ENCODE measurements around the gene HORMAD2.
"Not testable (repeated sequence)": the region's sequence is repeated elsewhere in the genome, so short reads cannot be mapped to it uniquely, and the experiment has no call there.

Gene HORMAD2

GRCh38 chr22:30193031-30193775 is 112.9 kb downstream of the HORMAD2 start:
- FAIRE-seq: no peak

GRCh38 chr22:30195245-30196140 is 115.2 kb downstream of the HORMAD2 start:
- no peak for FAIRE-seq

- FAIRE-seq: peak; percentile 100
Observed at GRCh38 chr22:30196141-30196879, 116.0 kb downstream of the HORMAD2 start.

- no peak for FAIRE-seq
Observed at GRCh38 chr22:30196880-30197336, 116.6 kb downstream of the HORMAD2 start.

GRCh38 chr22:30197389-30197788 is 117.1 kb downstream of the HORMAD2 start:
- no peak for FAIRE-seq

GRCh38 chr22:30198152-30198825 is 118.0 kb downstream of the HORMAD2 start:
- no peak for FAIRE-seq

GRCh38 chr22:30198921-30199320 is 118.7 kb downstream of the HORMAD2 start:
- FAIRE-seq: no peak

GRCh38 chr22:30200905-30201304 is 120.6 kb downstream of the HORMAD2 start:
- not testable (repeated sequence) for FAIRE-seq

GRCh38 chr22:30201945-30202344 is 121.7 kb downstream of the HORMAD2 start:
- FAIRE-seq: no peak

GRCh38 chr22:30202531-30203006 is 122.3 kb downstream of the HORMAD2 start:
- FAIRE-seq: no peak

GRCh38 chr22:30204015-30204741 is 123.9 kb downstream of the HORMAD2 start:
- FAIRE-seq: no peak

GRCh38 chr22:30204742-30205111 is 124.5 kb downstream of the HORMAD2 start:
- FAIRE-seq: no peak

- FAIRE-seq: no peak
Observed at GRCh38 chr22:30205281-30206115, 125.2 kb downstream of the HORMAD2 start.

- FAIRE-seq: no peak
Observed at GRCh38 chr22:30206944-30207343, 126.7 kb downstream of the HORMAD2 start.

- FAIRE-seq: peak; percentile 66
Observed at GRCh38 chr22:30208631-30209603, 128.7 kb downstream of the HORMAD2 start.

GRCh38 chr22:30209642-30210041 is 129.4 kb downstream of the HORMAD2 start:
- FAIRE-seq: no peak

- FAIRE-seq: peak; percentile 97
Observed at GRCh38 chr22:30210235-30210909, 130.1 kb downstream of the HORMAD2 start.

- peak; percentile 27 for FAIRE-seq
Observed at GRCh38 chr22:30211124-30211820, 131.0 kb downstream of the HORMAD2 start.
